Superior temporal gyrus (tissue), 1 donor: ENCODE results near the gene CSTPP1.
A peak's percentile ranks its signal among the peaks of the same experiment; 100 is the strongest.
"Not testable (repeated sequence)": the region's sequence is repeated elsewhere in the genome, so short reads cannot be mapped to it uniquely, and the experiment has no call there.

ENCODE experiments used
- DNase-seq: peaks from one replicate; pipeline ENCODE4 v3.0.0-alpha.2; 2016; ENCODE audit errors: extremely low spot score

The CSTPP1 gene

GRCh38 chr11:47099214-47099917 is 162.8 kb downstream of the CSTPP1 start:
- DNase-seq: no peak

- DNase-seq: no peak
Measured at GRCh38 chr11:47099918-47100315, 163.4 kb downstream of the CSTPP1 start.

DNA sequence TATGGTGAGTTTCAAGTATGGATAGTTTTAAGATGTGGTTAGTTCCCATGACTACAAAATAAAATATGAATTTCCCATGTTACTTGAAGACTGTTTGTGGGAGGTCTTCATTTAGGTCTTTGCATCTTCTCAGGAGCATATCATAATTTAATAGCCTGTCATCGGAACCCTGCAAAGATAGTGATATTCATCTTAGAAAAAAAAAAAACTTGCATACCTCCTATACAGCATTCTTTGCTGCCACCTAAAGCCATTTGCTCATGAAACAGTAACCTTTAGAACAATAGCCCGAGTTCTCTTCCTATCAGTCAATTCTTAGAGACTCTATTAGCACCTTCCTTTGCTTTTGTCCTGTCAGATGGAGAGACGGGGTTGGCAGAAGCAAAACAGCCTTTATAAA is 164.8 kb downstream of the CSTPP1 start:
- DNase-seq: no peak

- peak; percentile 38 for DNase-seq
Measured at GRCh38 chr11:47104261-47104950, 167.8 kb downstream of the CSTPP1 start.

DNA sequence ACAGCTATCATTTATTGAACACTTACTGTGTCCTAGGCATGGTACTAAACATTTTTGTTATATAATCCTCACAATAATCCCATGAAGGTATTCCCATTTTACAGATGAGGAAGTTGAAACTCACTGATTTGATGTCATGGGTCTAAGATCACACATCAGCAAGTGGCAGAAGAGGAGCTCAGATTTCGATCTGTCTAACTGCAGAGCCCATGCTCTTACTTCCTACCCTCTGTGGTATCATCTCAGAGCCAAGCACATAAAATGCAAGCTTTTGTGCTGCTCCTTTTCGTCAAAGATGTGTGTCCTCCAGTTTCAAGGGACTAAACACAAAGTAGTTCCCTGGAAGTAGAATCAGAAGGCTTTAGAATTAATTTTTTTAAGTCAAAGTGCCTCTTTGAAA is 169.0 kb downstream of the CSTPP1 start:
- no peak for DNase-seq

DNA sequence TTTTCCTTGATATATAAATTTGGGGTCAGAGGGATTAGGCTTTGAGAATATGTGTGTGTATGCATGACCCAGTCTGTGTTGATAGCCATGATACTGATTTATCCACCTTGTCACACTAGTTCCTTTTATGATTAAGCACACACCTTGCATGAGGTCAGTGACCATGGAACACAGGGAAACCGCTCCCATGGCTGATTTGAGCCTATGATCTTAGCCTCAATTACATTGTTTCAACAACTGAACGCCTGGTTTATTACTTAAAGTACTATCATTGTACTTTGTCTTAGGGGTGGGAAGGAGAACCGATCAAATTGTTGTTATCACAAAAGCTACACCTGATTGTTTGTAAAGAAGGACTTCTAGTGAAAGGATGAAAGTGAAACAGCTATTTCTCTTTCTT is 169.4 kb downstream of the CSTPP1 start:
- DNase-seq: no peak

DNA sequence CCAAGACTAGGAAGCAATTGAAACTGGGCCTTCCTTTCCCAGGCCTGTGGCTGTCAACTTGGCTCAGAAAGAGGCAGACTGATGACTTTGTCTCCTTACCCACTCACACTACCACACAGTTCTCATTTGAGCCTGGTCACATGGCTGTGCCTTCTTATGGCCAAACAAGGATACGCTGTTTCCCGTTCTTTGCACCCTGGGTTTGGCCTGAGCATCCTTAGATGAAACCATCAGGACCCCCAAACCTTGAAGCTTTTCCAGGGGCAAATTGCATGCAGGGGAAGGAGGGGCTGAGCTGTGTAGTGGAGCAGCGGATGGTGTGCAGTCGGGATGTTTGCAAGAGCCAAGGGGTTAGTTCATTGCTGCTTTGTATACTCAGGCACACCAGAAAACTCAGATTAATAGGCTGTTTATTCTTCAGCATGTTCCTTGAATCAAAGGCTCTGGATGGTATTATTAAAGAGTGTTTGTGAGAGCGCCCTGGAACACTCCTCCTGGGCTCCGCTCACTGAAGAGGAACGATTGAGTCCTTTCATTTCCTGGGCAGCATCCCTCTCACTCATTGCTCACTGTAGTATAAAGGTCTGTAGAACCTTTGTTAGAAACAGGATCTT is 170.3 kb downstream of the CSTPP1 start:
- DNase-seq: peak; percentile 87

GRCh38 chr11:47107744-47108143 is 171.2 kb downstream of the CSTPP1 start:
- DNase-seq: no peak

GRCh38 chr11:47108214-47108613 is 171.7 kb downstream of the CSTPP1 start:
- DNase-seq: peak; percentile 68

DNA sequence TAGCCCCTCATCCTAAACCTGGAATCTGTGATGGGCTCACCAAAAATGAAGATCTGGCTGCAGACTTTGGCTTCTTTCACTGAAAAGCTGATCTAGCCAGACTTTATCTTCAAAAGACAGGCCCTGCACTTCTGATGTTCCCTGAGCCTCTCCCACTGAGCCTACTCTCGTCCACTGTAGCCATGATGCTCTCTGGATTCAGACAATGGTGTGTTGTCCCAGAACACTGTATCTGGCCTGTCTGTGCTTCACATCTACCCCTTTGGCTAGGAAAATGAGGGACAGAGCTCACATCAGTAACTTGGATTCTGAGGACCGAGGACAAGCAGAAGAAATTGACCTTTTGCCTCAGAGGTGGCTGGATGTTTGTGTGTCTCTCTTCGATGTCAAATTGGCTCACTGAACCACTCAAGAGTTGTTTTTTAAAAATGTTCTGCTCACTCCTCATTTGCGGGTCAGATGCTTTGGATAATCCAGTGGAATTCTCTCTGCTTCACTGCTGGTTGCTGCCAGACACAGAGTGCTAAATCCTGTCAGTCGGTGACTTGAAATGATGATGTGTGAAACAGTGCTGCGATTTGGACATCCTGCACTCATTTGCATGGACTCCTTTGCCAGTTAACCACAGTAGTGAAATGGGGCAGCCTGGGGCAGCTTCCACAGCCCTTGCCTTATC is 172.6 kb downstream of the CSTPP1 start:
- peak; percentile 73 for DNase-seq

- no peak for DNase-seq
Measured at GRCh38 chr11:47109727-47110246, 173.2 kb downstream of the CSTPP1 start.

DNA sequence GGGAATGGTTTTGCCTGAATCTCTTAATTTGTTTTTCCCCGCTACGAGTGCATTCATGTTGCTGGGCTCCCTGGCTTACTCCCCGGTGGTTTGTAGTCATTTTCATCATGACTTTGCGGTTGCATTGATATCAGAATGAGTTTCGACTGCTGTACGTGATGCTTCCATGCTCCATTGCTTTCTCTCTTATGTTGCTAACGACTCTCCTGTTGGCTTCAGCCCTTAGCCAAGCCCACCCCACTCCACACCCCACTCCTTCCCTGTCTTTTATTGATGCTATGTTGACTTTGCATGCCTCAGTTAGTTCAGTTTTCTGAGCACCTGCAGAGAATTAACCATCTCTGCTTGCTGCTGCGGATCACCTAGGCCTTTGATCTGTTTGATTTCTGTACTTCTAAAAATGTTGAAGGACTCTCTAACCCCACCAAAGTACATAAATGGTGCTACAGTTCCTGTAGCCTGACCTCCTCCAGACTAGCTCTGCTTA is 174.8 kb downstream of the CSTPP1 start:
- DNase-seq: no peak

GRCh38 chr11:47112941-47113340 is 176.4 kb downstream of the CSTPP1 start:
- DNase-seq: not testable (repeated sequence)

- not testable (repeated sequence) for DNase-seq
Measured at GRCh38 chr11:47118958-47119688, 182.6 kb downstream of the CSTPP1 start.

DNA sequence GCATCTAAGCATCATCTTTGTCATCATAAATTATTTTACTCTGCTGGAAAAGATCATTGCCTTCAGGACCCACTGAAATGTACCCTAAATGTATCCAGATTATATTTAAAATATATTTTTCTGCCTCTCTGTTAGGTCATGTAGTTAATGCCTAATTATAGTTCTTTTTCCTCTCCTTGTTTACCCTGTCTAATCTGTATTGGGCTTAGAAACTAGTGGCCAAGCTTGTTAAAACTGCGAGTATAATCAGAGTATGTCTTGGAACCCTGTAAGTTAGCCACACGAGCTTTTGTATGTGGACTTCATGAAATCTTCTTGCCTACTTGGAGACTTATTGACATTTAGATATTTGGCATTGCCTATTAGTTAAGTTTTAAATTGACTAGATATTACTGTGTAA is 184.5 kb downstream of the CSTPP1 start:
- DNase-seq: no peak

GRCh38 chr11:47121731-47122130 is 185.2 kb downstream of the CSTPP1 start:
- no peak for DNase-seq

DNA sequence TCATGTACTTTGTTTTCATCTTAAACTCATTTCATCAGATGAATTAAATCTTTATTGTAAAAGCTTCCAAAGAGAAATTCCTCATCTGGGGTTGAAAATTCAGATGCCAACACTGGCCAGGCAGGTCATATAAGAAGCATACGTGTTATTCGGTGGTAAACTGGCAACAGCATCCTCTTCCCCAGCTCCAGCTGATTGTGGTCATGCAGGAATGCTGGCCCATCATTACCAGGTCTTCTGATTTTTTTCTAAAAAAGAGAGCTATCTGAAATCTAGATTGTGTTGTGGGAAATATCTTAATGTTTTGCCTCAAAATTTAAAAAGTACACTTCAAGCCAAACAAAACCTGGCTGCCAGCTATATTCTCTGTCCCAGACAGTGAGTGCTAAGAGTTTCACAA is 186.5 kb downstream of the CSTPP1 start:
- no peak for DNase-seq

- DNase-seq: no peak
Measured at GRCh38 chr11:47124675-47125074, 188.1 kb downstream of the CSTPP1 start.

GRCh38 chr11:47125083-47125482 is 188.5 kb downstream of the CSTPP1 start:
- no peak for DNase-seq

DNA sequence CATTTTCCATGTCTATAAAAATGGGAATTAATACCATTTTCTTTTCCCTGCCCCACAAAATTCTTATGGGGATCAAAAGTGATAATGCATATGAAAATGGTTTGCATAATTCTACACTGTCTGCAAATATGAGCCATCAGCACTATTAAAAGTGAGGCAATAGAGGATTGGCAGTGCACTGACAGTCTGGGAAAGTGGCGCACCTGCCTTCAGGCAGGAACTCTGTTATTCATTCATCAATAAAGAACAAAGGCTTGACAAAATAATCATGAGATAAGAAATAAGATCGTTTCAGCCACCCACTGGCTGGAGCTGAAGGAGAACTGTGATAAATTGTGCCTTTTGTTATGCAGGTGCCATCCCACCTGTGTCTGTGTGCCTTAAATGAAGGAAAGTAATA is 190.7 kb downstream of the CSTPP1 start:
- no peak for DNase-seq

GRCh38 chr11:47130543-47130942 is 194.0 kb downstream of the CSTPP1 start:
- DNase-seq: no peak
